Neural cell (in vitro differentiated cells): ENCODE data around the gene PARD6A. TPM values are rescaled to one million over a fixed set of nuclear protein-coding genes. Genes with fewer than 3 reads are reported as not detected.
A peak's percentile ranks its signal among the peaks of the same experiment; 100 is the strongest.

Experiments used
- H2AFZ ChIP-seq: fragments of 200-600, 300-800 bp; sonication (generic), shearing (Covaris generic); 2 replicates; pipeline ENCODE4 v1.6.0; 2014; ENCODE audit warnings: low read depth, mild to moderate bottlenecking, antibody characterized with exemption, low read length, moderate library complexity
- H3F3A ChIP-seq: fragments of 200-600 bp; shearing (Covaris generic); 2 replicates; pipeline ENCODE4 v1.6.1; 2016; ENCODE audit warnings: mild to moderate bottlenecking, moderate library complexity, mixed read lengths, antibody characterized with exemption, low read length; ENCODE audit not compliant: insufficient read depth, poor library complexity, severe bottlenecking
- H3K27ac ChIP-seq: fragments of 200-600, 300-800 bp; sonication (generic), shearing (Covaris generic); 2 replicates; pipeline ENCODE4 v1.5.1; 2014; ENCODE audit warnings: mild to moderate bottlenecking, low read length, moderate library complexity
- H3K27me3 ChIP-seq: fragments of 300-800, 200-600 bp; sonication (generic), shearing (Covaris generic); 2 replicates; pipeline ENCODE4 v1.6.0; 2014; ENCODE audit warnings: mild to moderate bottlenecking, low read depth, low read length, moderate library complexity; ENCODE audit not compliant: insufficient read depth
- H3K36me3 ChIP-seq: fragments of 300-800, 200-600 bp; sonication (generic), shearing (Covaris generic); 2 replicates; pipeline ENCODE4 v1.5.1; 2014; ENCODE audit warnings: mild to moderate bottlenecking, antibody characterized with exemption, low read length, moderate library complexity; ENCODE audit not compliant: insufficient read depth
- H3K4me2 ChIP-seq: fragments of 300-800, 200-600 bp; sonication (generic), shearing (Covaris generic); 2 replicates; pipeline ENCODE4 v1.6.0; 2014; ENCODE audit warnings: mild to moderate bottlenecking, low read length
- H3K4me3 ChIP-seq: fragments of 300-800, 200-600 bp; sonication (generic), shearing (Covaris generic); 2 replicates; pipeline ENCODE4 v1.5.1; 2014; ENCODE audit warnings: mild to moderate bottlenecking, low read length, moderate library complexity
- H3K79me2 ChIP-seq: fragments of 200-600 bp; shearing (Covaris generic); replicated peaks from 2 replicates; pipeline ENCODE4 v1.6.0; 2014; ENCODE audit warnings: mild to moderate bottlenecking, low read length, moderate library complexity; ENCODE audit not compliant: insufficient read depth
- H3K9ac ChIP-seq: fragments of 300-800, 200-600 bp; sonication (generic), shearing (Covaris generic); 2 replicates; pipeline ENCODE4 v1.6.1; 2016; ENCODE audit warnings: mild to moderate bottlenecking, low read length, mixed read lengths
- H3K9me2 ChIP-seq: fragments of 200-600 bp; shearing (Covaris generic); 2 replicates; pipeline ENCODE4 v1.6.1; 2016; ENCODE audit warnings: mild to moderate bottlenecking, low read length, mixed read lengths; ENCODE audit not compliant: insufficient read depth
- H3K9me3 ChIP-seq: fragments of 200-600, 300-800 bp; sonication (generic), shearing (Covaris generic); 2 replicates; pipeline ENCODE4 v1.6.1; 2016; ENCODE audit warnings: mild to moderate bottlenecking, mixed run types, low read length, moderate library complexity, mixed read lengths
- H4K20me1 ChIP-seq: fragments of 200-600 bp; shearing (Covaris generic); 2 replicates; pipeline ENCODE4 v1.6.1; 2016; ENCODE audit warnings: mild to moderate bottlenecking, mixed run types; ENCODE audit not compliant: insufficient read depth
- CTCF ChIP-seq: fragments of 450-650 bp; IDR thresholded peaks from 2 replicates; pipeline ENCODE4 v1.5.1; 2014; ENCODE audit warnings: antibody characterized with exemption, mild to moderate bottlenecking, moderate library complexity; ENCODE audit not compliant: poor library complexity, severe bottlenecking
- EP300 ChIP-seq: fragments of 450-650 bp; conservative IDR thresholded peaks from 2 replicates; pipeline ENCODE4 v1.6.1; 2014; ENCODE audit warnings: antibody characterized with exemption, mild to moderate bottlenecking, moderate library complexity; ENCODE audit not compliant: poor library complexity, severe bottlenecking
- MXI1 ChIP-seq: fragments of 450-650 bp; conservative IDR thresholded peaks from 2 replicates; pipeline ENCODE4 v1.6.1; 2014; ENCODE audit warnings: antibody characterized with exemption, mild to moderate bottlenecking; ENCODE audit not compliant: poor library complexity, severe bottlenecking
- POLR2AphosphoS5 ChIP-seq: IDR thresholded peaks from 2 replicates; pipeline ENCODE4 v1.6.1; 2012
- RAD21 ChIP-seq: fragments of 450-650 bp; conservative IDR thresholded peaks from 2 replicates; pipeline ENCODE4 v1.6.1; 2014; ENCODE audit warnings: antibody characterized with exemption, mild to moderate bottlenecking, moderate library complexity
- SMC3 ChIP-seq: fragments of 450-650 bp; conservative IDR thresholded peaks from 2 replicates; pipeline ENCODE4 v1.6.1; 2014; ENCODE audit warnings: antibody characterized with exemption, mild to moderate bottlenecking, moderate library complexity; ENCODE audit not compliant: poor library complexity
- polyA plus RNA-seq: library from polyadenylated mRNA; depleted of rRNA; stranded (reverse); fragments of >200 nt; gene quantifications from 2 replicates; pipeline ENCODE4 v1.2.3, GENCODE V29; 2014

PARD6A gene
- polyA plus RNA-seq, 1 donor from 2014 or later = 34.8 TPM

DNA sequence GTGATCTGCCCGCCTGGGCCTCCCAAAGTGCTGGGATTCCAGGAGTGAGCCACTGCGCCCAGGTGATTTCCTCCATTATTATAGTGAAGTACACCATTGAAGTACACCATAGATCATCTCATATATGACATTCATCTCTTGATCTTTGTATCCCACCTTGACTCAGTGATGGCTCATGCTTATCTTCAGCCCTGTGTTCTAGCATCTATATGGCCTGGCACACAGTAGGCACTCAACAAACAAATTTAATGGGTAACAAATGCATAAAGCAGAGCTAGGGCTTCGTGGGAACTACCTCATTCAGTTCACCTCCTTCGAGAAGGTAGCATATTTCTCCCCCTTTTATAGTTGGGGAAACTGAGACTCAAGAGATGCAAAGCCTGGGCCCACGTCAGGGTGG lies 4.8 kb downstream of the PARD6A start:
- H3K9me2 ChIP-seq = no peaks in the 10 kb centered on the region
- H3K4me3 ChIP-seq = peak overlapping the region; percentile 70
- H4K20me1 ChIP-seq = no peaks in the 10 kb centered on the region
- H3K27ac ChIP-seq = no peak overlapping the region
- no peak overlapping the region for H2AFZ ChIP-seq
- H3K27me3 ChIP-seq = no peaks in the 10 kb centered on the region
- no peak for TF ChIP-seq MXI1
- TF ChIP-seq EP300 = no peak
- TF ChIP-seq SMC3 = no peak
- H3K79me2 ChIP-seq = peaks cover 3% of the 10 kb centered on the region
- H3K9ac ChIP-seq = no peak overlapping the region
- no peaks in the 10 kb centered on the region for H3K9me3 ChIP-seq
- no peaks in the 10 kb centered on the region for H3F3A ChIP-seq
- no peaks in the 10 kb centered on the region for H3K36me3 ChIP-seq
- no peak overlapping the region for H3K4me2 ChIP-seq

DNA sequence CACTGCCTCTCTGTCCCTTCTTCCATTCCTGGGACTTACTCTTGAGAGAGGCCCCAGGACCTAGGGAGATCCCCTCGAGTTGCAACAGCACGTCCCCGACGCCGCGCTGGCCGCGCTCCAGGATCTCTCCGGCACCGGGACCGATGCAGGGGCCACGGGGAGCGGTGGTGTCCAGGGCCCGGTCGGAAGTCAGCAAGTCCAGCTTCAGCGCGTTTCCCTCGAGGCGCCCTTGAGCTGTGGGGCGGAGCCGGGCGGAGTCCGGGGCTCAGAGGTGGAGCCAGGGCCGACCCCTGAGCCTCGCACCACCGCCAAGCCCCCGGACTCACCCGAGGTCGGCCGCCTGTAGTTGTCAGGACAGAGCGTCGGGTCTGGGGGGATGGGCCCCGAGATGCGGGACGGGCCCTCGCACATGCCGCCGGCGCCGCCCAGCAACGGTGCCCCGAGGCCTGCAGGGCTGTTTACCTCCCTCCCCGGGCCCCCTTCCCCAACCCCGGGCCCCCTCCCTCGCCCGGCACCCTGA lies 5.3 kb downstream of the PARD6A start:
- Histone ChIP-seq H3K4me3 (peak overlapping the region; percentile 70), H3K9ac (peak overlapping the region; percentile 57), H3K27me3 (no peaks in the 10 kb centered on the region), H2AFZ (no peak overlapping the region), H3F3A (no peaks in the 10 kb centered on the region), H3K9me2 (no peaks in the 10 kb centered on the region), H4K20me1 (no peaks in the 10 kb centered on the region), H3K36me3 (no peaks in the 10 kb centered on the region), H3K4me2 (no peak overlapping the region), H3K9me3 (no peaks in the 10 kb centered on the region), H3K27ac (no peak overlapping the region), H3K79me2 (peaks cover 3% of the 10 kb centered on the region)
- no peak for TF ChIP-seq RAD21
- no peak for TF ChIP-seq MXI1
- no peak for TF ChIP-seq CTCF

GRCh38 chr16:67666559-67667452 lies 6.0 kb downstream of the PARD6A start, which contains the start of the genes C16orf86 and ENKD1:
C16orf86 (plus strand) TSS chr16:67666814; CDS start chr16:67666971, 157 bp downstream.
ENKD1 (minus strand) TSS chr16:67666750; CDS start chr16:67666442, 308 bp downstream.
- Histone ChIP-seq H3K9me3 (no peaks in the 10 kb centered on the region), H3K79me2 (peaks cover 3% of the 10 kb centered on the region), H2AFZ (no peak within 1 kb of the TSS), H3K4me2 (no peak within 1 kb of the TSS), H3K9ac (peak within 1 kb of the TSS; percentile 57), H3K4me3 (peak within 1 kb of the TSS; percentile 70), H3K9me2 (no peaks in the 10 kb centered on the region), H4K20me1 (no peaks in the 10 kb centered on the region), H3K27me3 (no peaks in the 10 kb centered on the region), H3K27ac (no peak within 1 kb of the TSS), H3K36me3 (no peaks in the 10 kb centered on the region), H3F3A (no peaks in the 10 kb centered on the region)
- no peak for TF ChIP-seq RAD21
- TF ChIP-seq POLR2AphosphoS5 = peak; percentile 47
- TF ChIP-seq MXI1 = peak; percentile 51
